ENCODE data around the gene USP40.

GRCh38 chr2:233565685-233566140, 869 bp downstream of the USP40 start:
- no peak for TF ChIP-seq CTCF (IDR thresholded peaks at IDR 0.05)
- no peak for TF ChIP-seq EZH2 (IDR thresholded peaks at IDR 0.05; ENCODE audit: borderline replicate concordance, insufficient read depth, low read depth, low read length, poor library complexity, severe bottlenecking)

All from B cell (primary cell).